COLO668 (cell line): ENCODE data around the gene MAN1C1.

ENCODE experiments used
- DNase-seq: peaks from one replicate; lab custom pipeline; 2025; ENCODE audit not compliant: unreplicated experiment; lab: John Stamatoyannopoulos, UW

The MAN1C1 gene

GRCh38 chr1:25612421-25612820 lies 4.2 kb upstream of the MAN1C1 start:
- DNase-seq = no peak

GRCh38 chr1:25613091-25613490 lies 3.5 kb upstream of the MAN1C1 start:
- DNase-seq = no peak

GRCh38 chr1:25614501-25615171 lies 2.0 kb upstream of the MAN1C1 start:
- DNase-seq = no peak

DNA sequence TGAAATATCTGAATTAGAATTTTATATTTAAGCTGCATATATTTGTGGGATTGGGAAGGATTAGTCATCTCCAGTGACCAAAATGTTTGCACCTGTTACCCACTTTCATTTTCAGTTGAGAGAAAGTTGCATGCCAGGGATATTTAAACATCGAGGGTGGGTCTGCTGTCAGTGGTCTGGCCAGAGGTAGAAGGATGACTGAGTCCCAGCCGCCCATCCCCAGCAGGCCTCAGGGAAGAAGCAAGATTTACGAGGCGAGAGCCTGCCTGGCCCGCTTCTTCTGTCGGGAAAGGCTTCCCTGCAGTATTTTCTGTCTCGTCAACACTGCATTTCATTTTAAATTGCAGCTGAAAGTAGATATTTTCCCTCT lies 1.4 kb upstream of the MAN1C1 start:
- no peak for DNase-seq

DNA sequence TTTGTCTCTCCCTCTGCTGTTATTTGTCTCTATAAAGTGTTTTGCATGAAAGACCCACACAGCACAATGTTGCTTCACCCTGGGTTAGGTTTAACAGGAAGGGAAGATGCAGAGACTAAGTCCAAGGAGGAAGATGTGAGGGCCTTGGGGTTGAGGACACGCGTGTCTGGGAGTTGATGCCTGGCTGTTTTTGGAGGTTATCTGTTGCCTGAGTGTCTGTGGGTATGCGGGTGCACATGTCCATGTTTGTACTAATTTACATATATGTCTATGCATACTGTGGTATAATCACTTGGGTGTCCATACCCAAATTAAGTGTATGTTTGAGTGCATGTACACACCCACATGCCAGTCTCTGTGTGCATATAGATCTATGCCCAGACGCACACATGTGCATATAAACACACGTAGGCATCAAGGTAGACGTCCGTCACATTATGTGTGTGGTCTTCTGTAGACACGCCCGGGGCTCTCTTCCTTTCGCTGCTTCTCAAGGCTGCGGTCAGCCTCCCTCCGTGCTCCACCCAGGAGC lies 962 bp upstream of the MAN1C1 start:
- DNase-seq = no peak

- peak; percentile 63 for DNase-seq
Measured at GRCh38 chr1:25616987-25617624, 515 bp downstream of the MAN1C1 start.

- peak; percentile 63 for DNase-seq
Measured at GRCh38 chr1:25617625-25618432, 1.2 kb downstream of the MAN1C1 start.

DNA sequence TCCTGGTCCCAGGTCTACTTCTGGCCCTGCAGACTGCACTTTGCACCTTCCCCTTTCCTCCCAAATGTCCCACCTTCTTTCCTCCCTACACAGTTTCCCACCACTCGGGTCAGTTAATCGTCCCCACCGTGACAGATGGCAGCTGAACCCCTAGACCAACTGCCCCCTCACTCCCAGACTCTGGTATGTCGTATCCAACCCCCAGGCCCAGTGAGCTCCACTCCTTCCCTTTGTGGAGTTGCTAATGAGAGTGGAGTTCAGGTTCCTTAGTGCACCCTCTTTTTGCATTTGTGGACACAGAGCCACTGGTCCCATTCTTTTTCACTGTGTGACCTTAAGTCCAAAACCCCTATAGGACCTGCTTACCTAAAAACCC lies 1.8 kb downstream of the MAN1C1 start:
- DNase-seq = no peak

DNA sequence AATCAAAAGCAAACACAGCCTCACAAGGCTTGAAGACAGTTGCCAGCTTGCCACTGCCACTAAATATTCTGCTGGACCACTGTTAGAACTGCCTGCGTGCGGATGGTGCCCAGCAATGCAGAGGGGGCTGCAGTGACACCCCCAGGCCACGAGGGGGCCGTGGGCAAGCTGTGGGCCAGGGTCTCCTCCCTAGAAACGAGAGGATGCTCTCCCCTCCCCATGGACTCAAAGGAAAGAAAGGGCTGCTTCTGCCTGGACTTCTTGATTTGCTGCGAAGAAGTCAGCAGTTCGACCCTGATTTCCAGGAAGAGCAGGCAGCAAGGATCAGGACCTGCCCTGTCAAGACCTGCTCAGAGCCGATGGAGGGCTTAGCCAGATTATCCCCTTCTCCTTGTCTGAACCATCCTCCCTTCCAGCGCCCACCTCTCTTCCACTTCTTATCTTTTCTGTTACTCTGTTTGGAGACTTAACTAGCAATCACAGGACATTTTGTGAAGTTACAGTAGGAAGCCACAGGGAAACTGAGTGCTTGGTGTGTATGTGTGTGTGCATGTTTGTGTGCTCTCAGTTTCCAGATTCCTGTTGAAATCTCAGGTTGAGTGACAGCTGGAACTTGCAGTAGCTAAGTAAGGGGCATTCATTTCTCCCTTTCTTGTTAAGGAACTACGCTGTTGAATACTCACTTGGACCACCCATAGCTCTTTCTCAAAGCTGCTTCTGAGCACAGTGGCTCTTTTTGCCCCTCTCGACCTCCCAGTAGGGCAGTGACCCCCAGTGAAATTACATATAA lies 2.7 kb downstream of the MAN1C1 start:
- peak; percentile 68 for DNase-seq

DNA sequence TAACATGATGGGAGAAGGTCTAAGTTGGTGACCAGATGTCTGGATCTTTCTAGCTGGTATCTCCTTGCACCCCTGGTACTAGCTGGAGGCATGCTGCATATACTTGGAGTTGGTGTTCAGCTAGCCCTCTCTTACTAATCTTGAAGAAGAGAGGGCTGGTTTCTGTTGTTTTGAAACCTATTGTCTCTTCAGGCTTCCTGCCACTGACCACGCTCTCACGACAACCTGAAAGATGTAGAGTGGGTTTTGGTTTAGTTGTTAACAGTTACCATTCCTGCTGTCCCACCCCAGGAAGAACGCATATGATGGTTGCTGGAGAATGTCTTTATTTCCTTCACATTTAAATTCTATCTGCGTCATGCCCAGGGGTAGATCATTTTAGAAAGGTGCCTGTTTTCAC lies 3.6 kb downstream of the MAN1C1 start:
- no peak for DNase-seq

GRCh38 chr1:25620701-25621350 lies 4.2 kb downstream of the MAN1C1 start:
- DNase-seq = no peak

- DNase-seq = no peak
Measured at GRCh38 chr1:25621876-25622275, 5.3 kb downstream of the MAN1C1 start.

- no peak for DNase-seq
Measured at GRCh38 chr1:25622531-25622930, 5.9 kb downstream of the MAN1C1 start.

DNA sequence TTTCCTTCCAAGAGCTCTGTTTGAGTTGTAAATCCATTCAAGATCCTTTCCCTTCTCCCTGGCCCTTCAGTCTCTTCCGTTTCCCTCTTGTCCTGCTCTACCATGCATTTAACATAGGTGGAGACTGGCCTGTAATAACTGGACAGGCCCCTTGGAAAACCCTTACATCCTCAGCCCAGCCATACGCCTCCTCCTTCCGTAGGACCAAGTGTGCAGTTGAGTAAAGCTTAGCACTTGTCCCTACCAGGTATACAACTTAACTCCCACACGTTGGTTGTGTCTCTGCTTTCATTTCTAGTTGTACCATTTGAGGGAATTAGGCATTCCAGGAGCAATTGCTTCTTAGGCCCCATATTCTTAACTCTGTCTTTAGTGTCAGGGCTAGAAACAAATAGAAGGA lies 6.4 kb downstream of the MAN1C1 start:
- no peak for DNase-seq

GRCh38 chr1:25623731-25624130 lies 7.1 kb downstream of the MAN1C1 start:
- DNase-seq = no peak

DNA sequence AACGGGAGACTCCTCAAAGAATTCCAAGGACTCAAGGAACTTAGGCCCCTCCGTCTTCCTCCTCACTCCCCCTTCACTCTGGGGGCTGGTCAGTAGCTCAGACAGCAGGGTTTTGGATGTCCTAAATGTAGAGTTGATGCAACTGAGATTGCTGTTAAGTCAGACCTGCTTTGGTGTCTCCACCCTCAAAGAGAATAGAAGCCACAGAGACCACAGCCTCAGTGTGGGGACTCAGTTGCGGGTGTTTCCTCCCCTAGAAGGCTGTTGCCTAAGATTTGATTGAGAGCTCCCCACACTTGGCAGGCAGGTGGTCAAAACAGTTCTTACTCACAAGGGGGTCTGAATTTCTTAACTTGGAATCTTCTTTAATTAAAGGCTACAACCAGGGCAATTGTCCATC lies 7.6 kb downstream of the MAN1C1 start:
- DNase-seq = no peak

DNA sequence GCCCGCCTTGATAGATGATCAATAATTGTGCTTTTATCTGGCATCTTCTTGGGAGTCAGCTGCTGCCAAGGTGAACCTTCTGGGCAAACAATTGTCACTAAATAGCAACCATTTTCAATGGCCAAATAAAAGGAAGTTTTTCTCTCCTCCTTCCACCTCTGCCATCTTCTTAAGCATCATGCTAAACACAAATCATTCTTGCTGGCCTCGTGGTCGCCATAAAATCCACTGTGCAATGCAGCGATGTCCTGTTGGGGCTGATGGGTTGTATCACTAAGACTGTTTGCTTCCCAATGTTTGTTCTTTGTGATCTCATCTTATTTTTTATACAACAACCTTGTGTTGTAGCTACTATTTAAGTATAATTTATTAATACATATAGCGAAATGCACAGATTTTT lies 8.0 kb downstream of the MAN1C1 start:
- DNase-seq = no peak

- DNase-seq = no peak
Measured at GRCh38 chr1:25626018-25626417, 9.4 kb downstream of the MAN1C1 start.

DNA sequence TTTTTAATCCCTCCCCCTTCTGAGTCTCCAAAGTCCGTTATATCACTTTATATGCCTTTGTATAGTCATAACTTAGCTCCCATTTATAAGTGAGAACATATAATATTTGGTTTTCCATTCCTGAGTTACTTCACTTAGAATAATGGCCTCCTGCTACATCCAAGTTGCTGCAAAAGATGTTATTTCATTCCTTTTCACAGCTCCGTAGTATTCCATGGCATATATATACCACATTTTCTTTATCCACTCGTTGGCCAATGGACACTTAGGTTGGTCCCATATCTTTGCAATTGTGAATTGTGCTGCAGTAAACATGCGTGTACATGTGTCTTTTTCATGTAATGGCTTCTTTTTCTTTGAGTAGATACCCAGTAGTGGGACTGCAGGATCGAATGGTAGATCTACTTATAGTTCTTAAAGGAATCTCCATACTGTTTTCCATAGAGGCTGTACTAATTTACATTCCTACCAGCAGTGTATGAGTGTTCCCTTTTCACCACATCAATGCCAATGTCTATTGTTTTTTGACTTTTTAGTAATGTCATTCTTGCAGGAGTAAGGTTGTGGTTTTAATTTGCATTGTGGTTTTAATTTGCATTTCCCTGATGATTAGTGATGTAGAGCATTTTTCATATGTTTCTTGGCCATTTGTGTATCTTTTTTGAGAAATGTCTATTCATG lies 12.3 kb downstream of the MAN1C1 start:
- no peak for DNase-seq

- DNase-seq = no peak
Measured at GRCh38 chr1:25629836-25630235, 13.2 kb downstream of the MAN1C1 start.
